Naive thymus-derived CD4-positive, alpha-beta T cell (primary cell): ENCODE data around the gene AATK. TPM values are rescaled to one million over a fixed set of nuclear protein-coding genes. Genes with fewer than 3 reads are reported as not detected.

Source experiments
- ATAC-seq: fragments of 150-1000 bp; cut with Tn5 transposase; 2 replicates; pipeline ENCODE4 v1.10.0; 2021; ENCODE audit warnings: mild to moderate bottlenecking, moderate library complexity
- CTCF ChIA-PET: fragments of 350-600 bp; sonication (Branson Sonifier 250); formaldehyde crosslinking; loops from one replicate; lab custom pipeline; 2021; ENCODE audit warnings: antibody characterized with exemption; lab: Charles Lee
- POLR2A ChIA-PET: fragments of 350-600 bp; sonication (Branson Sonifier 250); formaldehyde crosslinking; loops from one replicate; lab custom pipeline; 2021; ENCODE audit warnings: antibody characterized with exemption, inconsistent platforms; lab: Charles Lee
- DNase-seq, 9 donors: peaks; one replicate each; pipeline versions ENCODE4 v3.0.0 to v3.0.0-alpha.2; 2020 to 2022; ENCODE audit warnings: mixed read lengths in 1 of 9
- H3K27ac ChIP-seq: one replicate; pipeline ENCODE4 v1.7.0; 2013; ENCODE audit warnings: mild to moderate bottlenecking, low read depth, low read length, moderate library complexity
- H3K27me3 ChIP-seq, 2 donors: one replicate each; pipeline ENCODE4 v1.7.0; 2013; ENCODE audit warnings: low read length in 2 of 2, mild to moderate bottlenecking in 2 of 2, moderate library complexity in 2 of 2; ENCODE audit not compliant: control insufficient read depth in 2 of 2, insufficient read depth in 2 of 2
- H3K36me3 ChIP-seq, 3 experiments: 1 replicate in 2 of 3; 2 replicates in 1 of 3; pipeline ENCODE4 v1.7.0; 2013; ENCODE audit warnings: low read length in 3 of 3, mild to moderate bottlenecking in 3 of 3, moderate library complexity in 1 of 3; ENCODE audit not compliant: insufficient read depth in 3 of 3, control insufficient read depth in 2 of 3
- H3K4me1 ChIP-seq, 2 donors: one replicate each; pipeline ENCODE4 v1.7.0; 2013; ENCODE audit warnings: low read length in 2 of 2, mild to moderate bottlenecking in 2 of 2, moderate library complexity in 1 of 2; ENCODE audit not compliant: control insufficient read depth in 2 of 2, insufficient read depth in 2 of 2
- H3K4me3 ChIP-seq: 2 replicates; pipeline ENCODE4 v1.7.0; 2013; ENCODE audit warnings: mild to moderate bottlenecking, low read length
- H3K9me3 ChIP-seq, 3 experiments: 1 replicate in 2 of 3; 2 replicates in 1 of 3; pipeline ENCODE4 v1.7.0; 2013; ENCODE audit warnings: low read length in 3 of 3; ENCODE audit not compliant: control insufficient read depth in 2 of 3
- H3K27ac Mint-ChIP-seq, 9 donors: one replicate each; pipeline ENCODE4 v1.8.0; 2020 to 2022; ENCODE audit warnings: mixed read lengths in 9 of 9, mild to moderate bottlenecking in 8 of 9, moderate library complexity in 5 of 9, inconsistent platforms in 2 of 9
- H3K27me3 Mint-ChIP-seq, 5 donors: one replicate each; pipeline ENCODE4 v1.8.0; 2021 to 2022; ENCODE audit warnings: mixed read lengths in 5 of 5, mild to moderate bottlenecking in 1 of 5
- H3K36me3 Mint-ChIP-seq, 5 donors: one replicate each; pipeline ENCODE4 v1.8.0; 2020 to 2022; ENCODE audit warnings: mixed read lengths in 5 of 5, mild to moderate bottlenecking in 3 of 5, inconsistent platforms in 1 of 5
- H3K4me1 Mint-ChIP-seq, 7 donors: one replicate each; pipeline ENCODE4 v1.8.0; 2020 to 2022; ENCODE audit warnings: mixed read lengths in 7 of 7, mild to moderate bottlenecking in 3 of 7, inconsistent platforms in 1 of 7
- H3K4me3 Mint-ChIP-seq, 10 donors: one replicate each; pipeline ENCODE4 v1.8.0; 2020 to 2022; ENCODE audit warnings: mild to moderate bottlenecking in 10 of 10, mixed read lengths in 10 of 10, moderate library complexity in 6 of 10, inconsistent platforms in 2 of 10
- H3K9me3 Mint-ChIP-seq, 11 donors: one replicate each; pipeline ENCODE4 v1.8.0; 2020 to 2022; ENCODE audit warnings: mixed read lengths in 11 of 11, mild to moderate bottlenecking in 4 of 11, inconsistent platforms in 1 of 11, moderate library complexity in 1 of 11
- intact Hi-C, 2 donors: fragments of 100-400 bp; cut with micrococcal nuclease; formaldehyde crosslinking; loops; one replicate each; pipeline ENCODE4 v1.15.1; 2023
- polyA plus RNA-seq, 2 donors: library from polyadenylated mRNA; unstranded; fragments of 300-500 nt; fragmentation: Illumina TruSeq; gene quantifications; one replicate each; pipeline ENCODE4 v1.2.3, GENCODE V29; 2021
- total RNA-seq, 6 experiments: library from RNA in 5 of 6; stranded (reverse) in 5 of 6; gene quantifications; 1 replicate in 5 of 6; 2 replicates in 1 of 6; pipeline ENCODE4 v1.2.3 and lab custom pipeline; 2021 to 2026

The AATK gene
- total and polyA plus RNA-seq, 7 experiments from 2014 or later: 0.46 to 10.4 (median 1.4) TPM; not detected in 2

- CTCF ChIA-PET: no interaction called here
- Histone ChIP-seq H3K4me1 (no peaks in the 10 kb centered on the region), H3K4me3 (no peak overlapping the region), H3K9me3 (no peaks in the 10 kb centered on the region), H3K27ac (no peak overlapping the region), H3K27me3 (no peaks in the 10 kb centered on the region), H3K36me3 (peaks cover 0 to 44% (median 0%) of the 10 kb centered on the region in 3 experiments)
- Mint-ChIP-seq H3K9me3 (no peaks in the 10 kb centered on the region), H3K27ac (no peak overlapping the region), H3K36me3 (peaks cover 0 to 3% (median 0%) of the 10 kb centered on the region in 5 donors), H3K4me1 (no peaks in the 10 kb centered on the region), H3K4me3 (no peak overlapping the region), H3K27me3 (no peaks in the 10 kb centered on the region)
- no peak for DNase-seq
- POLR2A ChIA-PET: no interaction called here
- intact Hi-C loops: no loop called here
- no peak for ATAC-seq
Observed at GRCh38 chr17:81202318-81202717, 36.3 kb upstream of the AATK start.

- H3K4me1 Mint-ChIP-seq: no peaks in the 10 kb centered on the region
- CTCF ChIA-PET: interaction anchor here (0.7 kb wide), 1 partner anchor 657 kb away, joined by 3 read pairs; no protein-coding TSS in a partner anchor
- POLR2A ChIA-PET: no interaction called here
- ATAC-seq (peak; percentile 86), DNase-seq (peak in 1 of 9 donors; percentile 9)
- Histone ChIP-seq H3K27me3 (no peaks in the 10 kb centered on the region), H3K4me1 (no peaks in the 10 kb centered on the region), H3K9me3 (no peaks in the 10 kb centered on the region), H3K4me3 (no peak overlapping the region), H3K36me3 (peaks cover 0 to 39% (median 0%) of the 10 kb centered on the region in 3 experiments), H3K27ac (no peak overlapping the region)
- H3K27ac Mint-ChIP-seq: peak overlapping the region in 1 of 9 donors; percentile 62
- H3K27me3 Mint-ChIP-seq: no peaks in the 10 kb centered on the region
- intact Hi-C loops: loop anchor here in 1 of 2 donors (2.0 kb wide), 1 partner anchor 58 kb away; no protein-coding TSS in a partner anchor
- no peaks in the 10 kb centered on the region for H3K9me3 Mint-ChIP-seq
- no peak overlapping the region for H3K4me3 Mint-ChIP-seq
- H3K36me3 Mint-ChIP-seq: peaks cover 0 to 3% (median 0%) of the 10 kb centered on the region in 5 donors
Observed at GRCh38 chr17:81200695-81201580, 34.9 kb upstream of the AATK start.

GRCh38 chr17:81200201-81200600, 34.2 kb upstream of the AATK start:
- DNase-seq: no peak
- Histone ChIP-seq H3K4me1 (no peaks in the 10 kb centered on the region), H3K9me3 (no peaks in the 10 kb centered on the region), H3K36me3 (peaks cover 0 to 39% (median 0%) of the 10 kb centered on the region in 3 experiments), H3K27me3 (no peaks in the 10 kb centered on the region), H3K27ac (no peak overlapping the region), H3K4me3 (no peak overlapping the region)
- Mint-ChIP-seq H3K27ac (no peak overlapping the region), H3K4me1 (no peaks in the 10 kb centered on the region), H3K36me3 (peaks cover 0 to 3% (median 0%) of the 10 kb centered on the region in 5 donors), H3K27me3 (no peaks in the 10 kb centered on the region), H3K9me3 (no peaks in the 10 kb centered on the region), H3K4me3 (no peak overlapping the region)
- ChIA-PET CTCF (no interaction called here), POLR2A (no interaction called here)
- no peak for ATAC-seq
- intact Hi-C loops: loop anchor here in 1 of 2 donors (2.0 kb wide), 1 partner anchor 57 kb away; no protein-coding TSS in a partner anchor

GRCh38 chr17:81199482-81199830, 33.4 kb upstream of the AATK start:
- Histone ChIP-seq H3K36me3 (peaks cover 0 to 39% (median 0%) of the 10 kb centered on the region in 3 experiments), H3K4me3 (no peak overlapping the region), H3K27me3 (no peaks in the 10 kb centered on the region), H3K27ac (no peak overlapping the region), H3K9me3 (no peaks in the 10 kb centered on the region), H3K4me1 (no peaks in the 10 kb centered on the region)
- no peaks in the 10 kb centered on the region for H3K4me1 Mint-ChIP-seq
- ChIA-PET POLR2A (no interaction called here), CTCF (no interaction called here)
- ATAC-seq (no peak), DNase-seq (no peak)
- peaks cover 0 to 3% (median 0%) of the 10 kb centered on the region in 5 donors for H3K36me3 Mint-ChIP-seq
- no peak overlapping the region for H3K27ac Mint-ChIP-seq
- H3K4me3 Mint-ChIP-seq: no peak overlapping the region
- no peaks in the 10 kb centered on the region for H3K27me3 Mint-ChIP-seq
- no peaks in the 10 kb centered on the region for H3K9me3 Mint-ChIP-seq
- intact Hi-C loops: no loop called here

GRCh38 chr17:81198826-81199481, 32.9 kb upstream of the AATK start:
- Mint-ChIP-seq H3K4me1 (no peaks in the 10 kb centered on the region), H3K36me3 (peaks cover 0 to 3% (median 0%) of the 10 kb centered on the region in 5 donors), H3K4me3 (no peak overlapping the region), H3K27ac (no peak overlapping the region), H3K9me3 (no peaks in the 10 kb centered on the region), H3K27me3 (no peaks in the 10 kb centered on the region)
- intact Hi-C loops: no loop called here
- Histone ChIP-seq H3K9me3 (no peaks in the 10 kb centered on the region), H3K36me3 (peaks cover 0 to 39% (median 0%) of the 10 kb centered on the region in 3 experiments), H3K4me1 (no peaks in the 10 kb centered on the region), H3K4me3 (no peak overlapping the region), H3K27ac (no peak overlapping the region), H3K27me3 (no peaks in the 10 kb centered on the region)
- DNase-seq (no peak), ATAC-seq (no peak)
- CTCF ChIA-PET: no interaction called here
- POLR2A ChIA-PET: no interaction called here

- no peaks in the 10 kb centered on the region for H3K9me3 ChIP-seq
- H3K36me3 ChIP-seq: peaks cover 0 to 31% (median 0%) of the 10 kb centered on the region in 3 experiments
- H3K4me1 ChIP-seq: no peaks in the 10 kb centered on the region
- H3K27me3 Mint-ChIP-seq: no peaks in the 10 kb centered on the region
- no peaks in the 10 kb centered on the region for H3K9me3 Mint-ChIP-seq
- intact Hi-C loops: no loop called here
- peaks cover 0 to 3% (median 0%) of the 10 kb centered on the region in 5 donors for H3K36me3 Mint-ChIP-seq
- ATAC-seq (no peak), DNase-seq (no peak)
- no peak overlapping the region for H3K27ac Mint-ChIP-seq
- H3K4me3 Mint-ChIP-seq: no peak overlapping the region
- no peak overlapping the region for H3K27ac ChIP-seq
- no peaks in the 10 kb centered on the region for H3K27me3 ChIP-seq
- POLR2A ChIA-PET: no interaction called here
- no peak overlapping the region for H3K4me3 ChIP-seq
- H3K4me1 Mint-ChIP-seq: no peaks in the 10 kb centered on the region
- CTCF ChIA-PET: no interaction called here
Observed at GRCh38 chr17:81197831-81198490, 31.9 kb upstream of the AATK start.
